HG02763 (cell line): ENCODE results near the gene FOXP1.

ENCODE experiments used
- ATAC-seq: cut with Tn5 transposase; IDR thresholded peaks from one replicate; pipeline ENCODE4 v1.9.1; 2021; ENCODE audit warnings: mild to moderate bottlenecking, moderate library complexity; ENCODE audit not compliant: unreplicated experiment

Gene FOXP1

DNA sequence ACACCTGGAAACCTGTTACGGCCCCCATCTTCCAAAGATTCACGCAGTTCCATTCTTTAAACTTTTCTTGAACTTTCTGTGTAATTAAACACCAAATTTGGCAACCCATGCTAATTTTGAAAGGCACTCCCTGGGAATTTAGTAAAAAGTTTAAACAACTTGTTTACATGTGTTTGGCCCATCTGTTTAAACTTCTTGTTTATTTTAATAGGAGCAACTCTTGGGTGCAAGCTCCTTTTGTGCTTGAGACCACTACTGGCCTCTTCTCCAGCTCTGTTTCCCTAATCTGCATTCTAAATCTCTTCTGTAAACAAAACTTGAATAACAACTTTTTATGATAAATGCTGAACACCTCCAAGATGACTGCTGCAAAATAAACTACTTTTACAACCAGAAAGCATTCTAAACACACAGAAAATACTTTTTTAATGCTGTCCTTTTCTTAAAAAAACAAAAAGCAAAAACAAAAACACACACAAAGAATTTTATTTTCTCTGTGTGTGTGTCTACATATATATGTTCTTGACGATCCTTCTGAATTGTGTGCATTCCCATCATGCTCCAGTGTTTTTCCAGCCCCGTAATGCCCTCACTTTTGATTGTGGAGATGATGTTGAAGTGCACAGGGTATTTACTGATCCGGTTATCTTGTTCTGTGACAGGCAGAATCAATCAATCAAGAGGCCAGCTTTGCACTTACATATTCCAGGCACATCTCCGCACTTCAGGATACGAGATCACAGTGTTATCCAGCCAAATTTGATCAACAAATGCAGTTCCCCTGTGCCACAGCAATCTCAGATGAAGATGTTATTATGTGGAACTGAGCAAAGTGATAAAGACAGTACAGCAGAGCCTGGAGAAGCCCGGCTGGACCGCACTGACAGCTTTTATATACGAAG, 416.9 kb downstream of the FOXP1 start:
- ATAC-seq, result no peak

DNA sequence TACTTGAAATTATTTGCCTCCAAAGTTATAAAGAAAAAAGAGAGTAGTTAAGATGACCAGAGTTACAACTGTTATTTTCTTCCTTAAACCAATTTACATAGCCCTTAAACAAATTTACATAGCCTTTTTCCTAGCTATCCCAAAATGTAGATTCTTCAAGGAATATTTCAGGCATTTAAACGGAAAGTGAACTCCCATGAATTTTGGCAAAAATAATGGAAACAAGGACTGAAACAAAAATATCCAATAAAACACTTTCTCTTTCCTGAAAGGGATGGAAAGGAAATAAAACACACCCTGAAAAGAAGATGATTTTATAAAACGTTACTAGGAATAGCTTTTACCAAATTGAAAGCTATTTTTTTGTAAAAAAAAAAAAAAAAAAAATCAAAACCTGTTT, 418.6 kb downstream of the FOXP1 start:
- ATAC-seq, result no peak

DNA sequence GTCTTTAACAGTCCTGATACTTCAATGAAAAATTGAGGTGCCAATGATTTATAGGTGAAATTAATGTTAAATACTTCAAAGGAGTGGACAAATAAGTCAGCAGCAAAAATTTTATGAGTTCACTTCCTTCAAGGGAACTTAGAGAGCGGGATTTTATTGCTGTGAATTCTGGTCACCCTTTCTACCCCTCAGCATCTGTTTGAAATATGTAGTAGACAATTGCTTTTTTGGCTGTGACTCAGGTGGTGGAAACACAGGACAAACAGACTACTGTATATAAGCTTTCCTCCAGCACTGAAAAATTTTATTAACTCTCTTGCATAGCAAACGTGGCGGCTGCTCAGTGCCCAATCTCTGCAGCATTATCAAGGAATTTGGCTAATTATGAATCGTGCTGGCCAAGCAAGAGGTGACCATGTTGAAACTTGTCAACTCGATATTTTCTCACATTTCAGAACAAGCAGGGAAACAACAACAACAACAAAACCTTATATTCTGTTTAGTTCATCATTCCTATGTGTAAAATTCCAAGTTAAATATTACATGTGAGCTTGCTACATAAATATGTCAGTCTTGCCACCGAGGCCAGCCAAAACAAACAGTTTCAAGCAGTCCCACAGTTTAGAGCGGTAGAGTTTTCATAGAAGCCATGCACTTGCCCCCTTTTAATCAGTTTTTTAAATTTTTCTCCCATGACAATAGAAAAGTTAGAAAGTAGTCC, 420.2 kb downstream of the FOXP1 start:
- no peak for ATAC-seq

DNA sequence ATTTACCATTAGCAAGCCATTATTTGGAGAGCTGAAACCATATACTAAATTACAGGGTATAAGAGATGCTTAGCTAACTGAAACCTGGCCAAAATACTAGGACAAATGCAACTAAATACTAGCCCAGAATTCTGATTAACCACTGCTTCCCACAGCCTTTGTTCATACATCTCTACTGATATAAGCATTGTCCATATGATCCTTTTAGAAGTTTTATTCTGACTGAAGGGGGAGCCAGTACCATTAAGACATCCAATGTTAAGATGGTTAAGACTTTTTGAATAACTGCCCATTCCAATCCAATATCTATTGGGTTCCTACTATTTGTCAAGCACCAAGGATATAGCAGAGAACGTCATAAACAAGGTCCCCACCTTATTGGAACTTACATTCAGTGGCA, 421.3 kb downstream of the FOXP1 start:
- ATAC-seq, result no peak

DNA sequence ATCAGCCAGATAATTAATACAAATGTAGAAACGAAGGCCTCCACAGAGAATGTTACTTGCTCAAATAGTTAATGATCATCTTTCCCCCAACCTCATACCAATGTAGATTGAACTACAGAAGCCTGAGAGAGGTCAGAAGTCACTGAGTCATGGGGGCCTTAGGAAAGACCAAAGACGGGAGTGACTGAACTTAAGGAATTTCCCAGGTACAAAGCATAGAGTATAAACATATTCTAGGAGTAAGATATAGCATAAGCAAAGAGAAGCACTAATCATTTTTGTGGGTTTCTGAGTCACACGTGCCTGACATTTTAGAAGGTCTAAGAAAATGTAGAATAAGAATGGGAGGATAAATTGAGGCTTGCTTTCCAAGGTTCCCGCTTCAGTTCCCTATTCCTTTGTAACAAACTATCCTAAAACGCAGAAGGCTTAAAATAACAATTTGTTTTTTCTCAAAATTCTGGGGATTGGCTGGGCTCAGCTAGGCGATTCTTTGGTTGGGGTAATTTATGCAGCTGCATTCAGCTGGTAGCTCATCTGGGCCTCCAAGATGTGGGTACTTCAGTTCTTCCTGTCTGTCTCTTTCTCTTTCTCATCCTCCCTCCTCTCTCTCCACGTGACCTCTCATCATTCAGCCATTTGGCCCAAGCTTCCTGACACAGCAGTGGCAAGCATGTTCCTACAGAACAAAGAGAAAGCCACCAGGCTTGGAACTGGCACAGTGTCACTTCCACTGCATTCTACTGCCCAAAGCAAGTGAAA, 422.6 kb downstream of the FOXP1 start:
- ATAC-seq, result no peak

DNA sequence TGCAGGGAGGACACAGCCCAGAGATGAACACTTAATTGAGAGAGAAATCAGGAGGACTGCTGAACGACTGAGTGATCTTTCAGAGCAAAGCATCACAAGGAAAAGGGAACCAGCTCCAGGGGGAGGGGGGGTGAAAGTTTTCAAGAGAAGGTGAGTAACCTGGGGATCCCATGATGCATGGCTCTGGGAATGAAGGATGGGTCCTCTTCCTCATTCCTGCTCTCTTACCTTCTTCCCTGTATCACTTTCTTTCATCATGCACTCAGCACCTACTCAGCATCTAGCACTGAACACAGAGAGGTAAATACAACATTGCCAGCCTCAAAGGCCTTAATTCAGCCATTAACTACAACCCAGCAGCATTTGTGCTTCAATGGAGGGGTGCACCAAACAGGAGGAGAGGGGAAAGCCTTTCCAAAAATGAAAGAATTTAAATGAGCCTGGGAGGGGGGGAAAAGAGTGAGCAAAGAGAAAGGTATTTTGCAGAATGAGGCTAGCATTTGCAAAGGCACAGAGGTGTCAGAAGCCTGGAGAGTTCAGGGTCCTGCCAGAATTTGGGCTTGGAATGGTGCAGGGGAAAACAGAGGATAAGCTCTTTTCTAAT, 427.4 kb downstream of the FOXP1 start:
- no peak for ATAC-seq

DNA sequence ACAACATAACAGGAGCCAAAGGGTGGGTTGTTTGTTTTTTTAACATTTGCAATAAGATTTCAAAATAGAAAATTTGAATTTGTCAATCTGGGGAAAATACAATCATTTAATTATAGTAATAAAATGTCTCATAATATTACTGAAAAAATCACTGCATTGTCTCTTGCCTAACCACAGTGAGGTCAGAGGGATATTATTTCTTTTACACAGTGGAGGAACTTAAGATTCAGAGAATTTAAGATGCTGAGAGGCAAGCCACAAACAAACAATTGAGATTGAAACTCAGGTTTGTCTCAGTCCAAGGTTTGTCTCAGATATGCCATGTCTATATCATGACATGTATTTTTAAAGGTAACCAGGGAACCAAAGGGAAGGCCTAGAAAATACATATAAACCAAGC, 428.7 kb downstream of the FOXP1 start:
- ATAC-seq, result no peak

DNA sequence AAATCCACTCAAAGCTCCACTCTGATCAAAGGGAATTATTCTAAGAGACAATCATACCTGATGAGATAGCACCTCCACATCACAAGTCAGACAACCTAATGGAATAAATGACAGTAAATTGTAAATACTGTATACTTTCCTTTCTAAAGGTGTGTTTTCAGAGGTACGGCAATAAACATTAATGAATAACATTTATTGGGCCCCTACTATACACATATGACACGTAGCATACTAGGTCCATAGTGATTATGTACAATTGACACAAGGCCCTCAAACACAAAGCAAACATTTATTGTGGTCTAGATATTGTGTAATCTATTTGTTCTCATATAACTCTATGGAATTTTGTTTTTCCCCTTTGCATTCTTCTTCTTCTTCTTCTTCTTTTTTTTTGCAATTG, 429.8 kb downstream of the FOXP1 start:
- ATAC-seq, result no peak

DNA sequence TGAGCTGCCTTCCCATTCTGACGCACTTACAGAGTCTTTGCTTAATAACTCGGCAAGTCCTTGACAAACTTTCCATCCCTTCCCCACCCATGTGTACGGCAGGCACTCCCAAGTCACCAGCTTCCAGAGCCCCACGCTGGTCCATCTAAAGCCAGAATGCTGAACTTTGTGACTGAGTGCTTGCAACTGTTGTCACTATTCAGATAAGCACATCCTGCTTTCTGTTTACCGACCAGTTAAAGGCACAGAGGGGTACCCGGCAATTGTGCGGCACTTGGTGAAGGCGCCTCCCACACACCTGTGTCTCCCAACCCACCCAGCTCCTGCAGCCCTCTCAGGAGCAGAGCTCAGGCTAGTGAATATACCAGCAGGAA, 430.6 kb downstream of the FOXP1 start:
- no peak for ATAC-seq

DNA sequence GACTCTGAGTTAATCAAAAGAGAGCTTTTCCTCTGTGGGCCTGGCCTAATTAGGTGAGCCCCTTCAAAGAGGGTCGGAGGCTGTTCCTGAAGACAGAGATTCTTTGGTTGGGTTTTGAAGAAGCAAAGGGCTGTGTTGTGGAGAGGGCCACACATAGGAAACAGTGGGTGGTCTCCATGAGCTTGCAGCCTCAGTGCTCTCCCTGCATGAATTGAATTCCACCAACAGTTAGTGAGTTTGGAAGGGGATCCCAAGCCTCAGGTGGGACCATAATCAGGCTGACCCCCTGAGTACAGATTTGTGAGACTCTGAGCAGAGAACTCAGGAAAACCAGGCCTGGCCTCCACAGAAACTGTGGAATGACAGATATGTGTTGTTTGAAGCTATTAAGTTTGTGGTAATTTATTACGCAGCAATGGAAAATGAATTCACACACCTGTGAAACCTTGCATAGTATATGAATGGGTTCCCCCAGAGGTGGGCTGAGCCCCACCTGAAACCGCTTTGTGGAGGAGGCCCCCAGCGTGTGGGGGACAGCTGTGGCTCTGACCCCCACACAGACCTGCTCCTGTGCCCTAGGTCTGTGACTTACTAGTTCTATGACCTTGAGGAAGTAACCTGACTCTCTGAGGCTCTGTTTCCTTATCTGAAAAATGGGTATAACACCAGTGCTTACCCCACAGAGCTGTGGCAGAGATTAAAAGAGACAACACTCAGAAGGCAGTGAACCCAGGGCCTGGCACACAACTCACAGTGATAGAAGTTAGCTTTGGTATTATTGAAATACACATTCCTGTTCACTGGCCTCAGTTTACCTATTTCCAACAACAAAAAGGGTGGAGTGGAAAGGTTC, 431.3 kb downstream of the FOXP1 start:
- ATAC-seq, result no peak

DNA sequence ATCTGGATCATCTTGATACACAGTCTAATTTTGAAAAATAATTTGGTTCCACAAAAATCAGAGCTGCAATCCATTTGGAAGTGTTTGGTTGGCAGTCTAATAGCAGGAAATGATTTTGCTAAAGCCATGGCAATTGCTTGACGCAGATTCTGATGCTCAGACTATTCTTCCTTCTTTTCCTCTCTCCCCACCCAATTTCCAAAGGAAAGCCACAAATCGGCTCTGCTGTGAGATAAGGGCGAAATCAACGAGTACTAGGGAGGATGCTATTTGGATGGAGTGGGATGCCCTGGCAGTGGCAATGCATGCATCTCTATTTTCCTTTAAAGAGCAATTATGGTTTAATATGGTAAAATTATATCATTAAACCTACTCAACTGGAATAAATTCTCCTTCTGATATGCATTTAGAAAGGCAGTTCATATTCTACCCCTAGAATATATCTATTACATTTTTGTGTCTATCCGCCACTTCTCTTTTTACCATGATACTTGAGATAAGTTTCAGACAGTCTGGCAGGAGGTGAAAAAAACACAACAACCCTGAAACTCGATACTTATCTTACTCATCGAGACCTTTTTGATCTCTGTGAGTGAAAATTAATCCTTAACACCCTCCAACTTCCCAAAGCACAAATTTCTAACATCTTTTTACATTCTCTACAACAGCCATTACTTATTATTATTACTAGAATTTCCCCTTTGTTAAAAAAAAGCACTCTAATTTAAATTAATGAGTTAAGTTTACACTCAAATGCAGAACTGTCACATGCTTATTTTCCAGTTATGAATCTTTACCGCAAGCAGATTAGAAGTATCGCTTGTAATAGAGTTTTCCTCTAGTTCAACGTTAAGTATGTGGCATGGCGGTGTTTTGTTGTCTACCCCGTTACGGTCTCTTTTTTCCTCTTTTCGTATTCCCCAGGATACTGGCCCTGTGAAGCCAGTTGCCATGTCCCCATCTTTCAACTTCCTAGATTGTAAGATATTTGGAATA, 433.3 kb downstream of the FOXP1 start:
- no peak for ATAC-seq

DNA sequence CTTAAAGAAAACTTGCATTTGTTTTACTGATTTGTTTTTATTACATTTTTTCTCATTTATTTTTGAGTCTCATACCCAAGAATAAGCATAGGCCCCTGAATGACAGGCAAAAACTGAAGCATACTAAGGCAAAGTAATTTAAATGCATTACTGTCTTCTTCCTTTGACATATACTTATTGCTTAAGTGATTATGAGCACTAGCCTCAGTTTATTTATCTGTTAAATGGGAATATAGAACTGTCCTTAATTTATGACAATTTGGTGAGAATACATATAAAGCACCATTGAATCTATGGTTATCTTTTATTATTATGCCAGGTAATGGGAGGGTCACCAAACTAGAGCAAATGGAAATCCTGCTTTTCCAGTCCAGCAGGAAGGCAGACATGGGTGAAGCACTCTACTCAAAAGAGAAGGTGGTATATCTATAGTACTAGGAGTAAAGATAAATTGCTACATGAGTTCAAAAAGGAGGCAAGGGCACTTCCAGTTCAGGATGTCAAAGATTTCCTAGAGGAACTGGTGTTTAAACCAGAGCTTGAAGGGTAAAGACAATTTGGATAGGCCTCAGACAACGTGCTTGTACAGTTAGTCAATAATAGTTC, 435.0 kb downstream of the FOXP1 start:
- no peak for ATAC-seq

DNA sequence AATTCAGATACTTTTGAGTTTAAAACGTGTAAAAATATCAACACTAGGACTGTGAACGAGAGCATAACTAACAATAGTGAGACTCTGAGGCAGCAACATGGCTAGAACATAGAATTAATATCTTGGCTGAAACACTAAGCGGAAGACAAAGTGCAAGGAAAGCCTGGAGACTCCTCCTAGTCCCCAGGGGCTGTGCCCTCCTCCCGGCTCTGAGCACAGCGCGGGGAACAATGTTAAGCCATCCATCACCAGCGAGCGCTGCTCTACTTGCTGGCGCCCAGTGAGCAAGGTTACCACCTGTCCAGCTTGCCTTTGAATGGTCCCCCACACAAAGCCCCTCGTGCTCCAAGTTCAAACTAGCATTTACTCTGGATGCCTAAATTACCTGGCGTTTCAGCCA, 436.9 kb downstream of the FOXP1 start:
- no peak for ATAC-seq

DNA sequence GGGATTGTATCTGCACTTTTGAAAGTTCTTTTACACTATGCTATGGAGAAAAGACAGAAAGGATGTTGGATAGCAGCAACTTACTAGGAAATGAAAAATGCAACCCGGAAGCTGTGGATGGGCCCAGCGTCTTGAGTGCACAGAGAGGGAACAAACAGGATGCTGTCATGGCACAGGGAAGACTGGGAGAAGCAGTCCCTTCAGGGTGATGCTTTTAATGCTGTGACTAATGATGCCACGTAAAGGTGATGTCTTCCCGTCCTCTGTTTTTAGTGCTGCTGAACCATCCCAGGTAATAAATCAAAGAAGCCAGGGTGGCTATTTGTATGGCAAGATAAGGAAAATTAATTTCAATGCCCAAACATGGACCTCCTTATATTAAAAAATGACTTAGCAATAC, 437.6 kb downstream of the FOXP1 start:
- ATAC-seq, result no peak

DNA sequence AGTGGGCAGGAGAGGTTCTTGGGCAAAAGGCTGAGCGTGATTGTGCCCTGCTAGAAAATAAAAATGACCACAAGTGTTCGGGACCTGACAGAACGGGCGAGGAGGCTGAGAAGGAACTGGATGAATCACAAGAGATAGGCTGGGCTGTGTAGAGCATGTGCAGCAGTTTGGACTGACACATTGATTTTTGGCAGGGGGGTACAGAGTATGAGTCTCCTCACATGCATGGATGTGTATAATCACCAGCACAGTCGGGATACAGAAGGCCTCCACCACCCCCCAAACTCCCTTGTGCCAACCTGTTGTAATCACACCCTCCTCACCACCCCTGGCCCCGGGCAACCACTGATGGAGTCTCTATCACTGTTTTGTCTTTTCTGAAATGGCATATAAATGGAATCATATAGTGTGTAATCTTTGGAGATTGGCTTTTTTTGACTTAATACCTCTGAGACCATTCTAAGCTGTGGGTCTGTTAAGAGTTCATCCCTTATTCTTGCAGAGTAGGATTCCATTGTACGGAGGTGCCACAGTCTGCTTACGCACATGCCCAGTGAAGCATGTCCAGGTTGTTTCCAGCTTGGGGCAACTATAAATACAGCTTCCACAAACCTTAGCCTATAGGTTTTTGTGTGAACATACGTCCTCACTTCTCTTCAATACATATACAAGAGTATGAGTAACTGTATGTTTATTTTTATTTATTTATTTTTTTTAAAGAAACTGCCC, 438.8 kb downstream of the FOXP1 start:
- no peak for ATAC-seq

DNA sequence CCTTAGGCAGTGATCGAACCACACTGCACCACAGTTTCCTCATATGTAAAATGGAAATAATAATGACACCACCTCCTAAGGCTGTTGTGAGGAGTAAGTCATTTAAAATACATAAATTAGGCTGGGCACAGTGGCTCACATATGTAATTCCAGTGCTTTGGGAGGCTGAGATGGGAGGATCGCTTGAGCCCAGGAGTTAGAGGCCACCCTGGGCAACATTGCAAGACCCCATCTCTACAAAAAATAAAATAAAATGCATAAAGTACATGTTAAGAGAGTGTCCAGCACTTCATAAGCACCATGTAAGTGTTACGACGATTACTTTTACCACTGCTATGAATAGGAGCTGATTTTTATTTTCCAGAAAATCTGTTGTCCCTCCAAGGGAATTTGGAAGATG, 440.0 kb downstream of the FOXP1 start:
- ATAC-seq, result no peak

DNA sequence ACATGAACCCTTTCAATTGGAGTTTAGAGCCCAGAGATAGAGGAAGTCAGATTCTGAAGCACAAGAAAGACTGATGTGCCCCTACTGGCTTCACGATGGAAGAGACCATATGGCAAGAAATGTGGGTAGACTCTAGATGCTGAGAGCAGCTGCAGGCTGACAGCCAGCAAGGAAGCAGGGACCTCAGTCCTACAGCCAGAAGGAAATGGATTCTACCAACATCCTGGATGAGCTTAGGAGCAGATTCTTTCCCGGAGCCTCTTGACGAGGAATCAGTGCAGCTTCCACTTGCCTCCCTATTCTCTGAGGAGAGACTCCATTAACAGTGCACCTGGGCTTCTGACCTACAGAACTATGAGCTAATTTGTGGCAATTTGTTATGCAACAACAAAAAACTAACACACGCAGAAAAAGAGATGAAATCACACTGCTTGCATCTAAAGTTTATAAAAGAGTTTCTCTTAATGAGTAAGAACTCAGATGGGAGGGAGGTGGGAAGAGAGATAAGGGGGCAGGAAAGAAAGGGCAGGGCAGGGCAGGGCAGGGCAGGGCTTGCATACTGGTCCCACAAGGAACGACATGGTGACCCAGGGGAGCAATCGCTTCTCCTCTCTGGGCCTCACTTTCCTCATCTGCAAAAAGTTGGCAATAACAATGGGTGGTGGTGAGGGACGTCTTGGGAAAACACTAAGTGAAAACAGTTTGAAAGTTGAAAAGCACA, 440.9 kb downstream of the FOXP1 start:
- no peak for ATAC-seq
